Neural cell (in vitro differentiated cells): Measurements from ENCODE around the gene FSTL3. TPM values are rescaled to one million over a fixed set of nuclear protein-coding genes. Genes with fewer than 3 reads are reported as not detected.
A peak's percentile ranks its signal among the peaks of the same experiment; 100 is the strongest.

Experiments used
- H2AFZ ChIP-seq: fragments of 200-600, 300-800 bp; sonication (generic), shearing (Covaris generic); 2 replicates; pipeline ENCODE4 v1.6.0; 2014; ENCODE audit warnings: low read depth, mild to moderate bottlenecking, antibody characterized with exemption, low read length, moderate library complexity
- H3F3A ChIP-seq: fragments of 200-600 bp; shearing (Covaris generic); 2 replicates; pipeline ENCODE4 v1.6.1; 2016; ENCODE audit warnings: mild to moderate bottlenecking, moderate library complexity, mixed read lengths, antibody characterized with exemption, low read length; ENCODE audit not compliant: insufficient read depth, poor library complexity, severe bottlenecking
- H3K27ac ChIP-seq: fragments of 200-600, 300-800 bp; sonication (generic), shearing (Covaris generic); 2 replicates; pipeline ENCODE4 v1.5.1; 2014; ENCODE audit warnings: mild to moderate bottlenecking, low read length, moderate library complexity
- H3K27me3 ChIP-seq: fragments of 300-800, 200-600 bp; sonication (generic), shearing (Covaris generic); 2 replicates; pipeline ENCODE4 v1.6.0; 2014; ENCODE audit warnings: mild to moderate bottlenecking, low read depth, low read length, moderate library complexity; ENCODE audit not compliant: insufficient read depth
- H3K36me3 ChIP-seq: fragments of 300-800, 200-600 bp; sonication (generic), shearing (Covaris generic); 2 replicates; pipeline ENCODE4 v1.5.1; 2014; ENCODE audit warnings: mild to moderate bottlenecking, antibody characterized with exemption, low read length, moderate library complexity; ENCODE audit not compliant: insufficient read depth
- H3K4me2 ChIP-seq: fragments of 300-800, 200-600 bp; sonication (generic), shearing (Covaris generic); 2 replicates; pipeline ENCODE4 v1.6.0; 2014; ENCODE audit warnings: mild to moderate bottlenecking, low read length
- H3K4me3 ChIP-seq: fragments of 300-800, 200-600 bp; sonication (generic), shearing (Covaris generic); 2 replicates; pipeline ENCODE4 v1.5.1; 2014; ENCODE audit warnings: mild to moderate bottlenecking, low read length, moderate library complexity
- H3K79me2 ChIP-seq: fragments of 200-600 bp; shearing (Covaris generic); replicated peaks from 2 replicates; pipeline ENCODE4 v1.6.0; 2014; ENCODE audit warnings: mild to moderate bottlenecking, low read length, moderate library complexity; ENCODE audit not compliant: insufficient read depth
- H3K9ac ChIP-seq: fragments of 300-800, 200-600 bp; sonication (generic), shearing (Covaris generic); 2 replicates; pipeline ENCODE4 v1.6.1; 2016; ENCODE audit warnings: mild to moderate bottlenecking, low read length, mixed read lengths
- H3K9me2 ChIP-seq: fragments of 200-600 bp; shearing (Covaris generic); 2 replicates; pipeline ENCODE4 v1.6.1; 2016; ENCODE audit warnings: mild to moderate bottlenecking, low read length, mixed read lengths; ENCODE audit not compliant: insufficient read depth
- H3K9me3 ChIP-seq: fragments of 200-600, 300-800 bp; sonication (generic), shearing (Covaris generic); 2 replicates; pipeline ENCODE4 v1.6.1; 2016; ENCODE audit warnings: mild to moderate bottlenecking, mixed run types, low read length, moderate library complexity, mixed read lengths
- H4K20me1 ChIP-seq: fragments of 200-600 bp; shearing (Covaris generic); 2 replicates; pipeline ENCODE4 v1.6.1; 2016; ENCODE audit warnings: mild to moderate bottlenecking, mixed run types; ENCODE audit not compliant: insufficient read depth
- EZH2 ChIP-seq: fragments of 200-600, 300-800 bp; shearing (Covaris generic), sonication (generic); IDR thresholded peaks from 2 replicates; pipeline ENCODE4 v1.6.1; 2014; ENCODE audit warnings: antibody characterized with exemption, low read length, borderline replicate concordance, mild to moderate bottlenecking; ENCODE audit not compliant: insufficient read depth, poor library complexity, severe bottlenecking
- MXI1 ChIP-seq: fragments of 450-650 bp; conservative IDR thresholded peaks from 2 replicates; pipeline ENCODE4 v1.6.1; 2014; ENCODE audit warnings: antibody characterized with exemption, mild to moderate bottlenecking; ENCODE audit not compliant: poor library complexity, severe bottlenecking
- POLR2AphosphoS5 ChIP-seq: IDR thresholded peaks from 2 replicates; pipeline ENCODE4 v1.6.1; 2012
- RAD21 ChIP-seq: fragments of 450-650 bp; conservative IDR thresholded peaks from 2 replicates; pipeline ENCODE4 v1.6.1; 2014; ENCODE audit warnings: antibody characterized with exemption, mild to moderate bottlenecking, moderate library complexity
- SMC3 ChIP-seq: fragments of 450-650 bp; conservative IDR thresholded peaks from 2 replicates; pipeline ENCODE4 v1.6.1; 2014; ENCODE audit warnings: antibody characterized with exemption, mild to moderate bottlenecking, moderate library complexity; ENCODE audit not compliant: poor library complexity
- TAF1 ChIP-seq: IDR thresholded peaks from 2 replicates; pipeline ENCODE4 v1.6.1; 2012; ENCODE audit warnings: low read depth
- polyA plus RNA-seq: library from polyadenylated mRNA; depleted of rRNA; stranded (reverse); fragments of >200 nt; gene quantifications from 2 replicates; pipeline ENCODE4 v1.2.3, GENCODE V29; 2014
- TF ChIP-seq, protein P1 (sequence below): IDR thresholded peaks from 2 replicates; pipeline ENCODE4 v1.6.1; 2012; ENCODE audit warnings: borderline replicate concordance
- TF ChIP-seq, protein P2 (sequence below): fragments of 450-650 bp; IDR thresholded peaks from 2 replicates; pipeline ENCODE4 v1.5.1; 2014; ENCODE audit warnings: antibody characterized with exemption, mild to moderate bottlenecking, moderate library complexity; ENCODE audit not compliant: poor library complexity, severe bottlenecking

The FSTL3 gene
- polyA plus RNA-seq, 1 donor from 2014 or later = 3.1 TPM

DNA sequence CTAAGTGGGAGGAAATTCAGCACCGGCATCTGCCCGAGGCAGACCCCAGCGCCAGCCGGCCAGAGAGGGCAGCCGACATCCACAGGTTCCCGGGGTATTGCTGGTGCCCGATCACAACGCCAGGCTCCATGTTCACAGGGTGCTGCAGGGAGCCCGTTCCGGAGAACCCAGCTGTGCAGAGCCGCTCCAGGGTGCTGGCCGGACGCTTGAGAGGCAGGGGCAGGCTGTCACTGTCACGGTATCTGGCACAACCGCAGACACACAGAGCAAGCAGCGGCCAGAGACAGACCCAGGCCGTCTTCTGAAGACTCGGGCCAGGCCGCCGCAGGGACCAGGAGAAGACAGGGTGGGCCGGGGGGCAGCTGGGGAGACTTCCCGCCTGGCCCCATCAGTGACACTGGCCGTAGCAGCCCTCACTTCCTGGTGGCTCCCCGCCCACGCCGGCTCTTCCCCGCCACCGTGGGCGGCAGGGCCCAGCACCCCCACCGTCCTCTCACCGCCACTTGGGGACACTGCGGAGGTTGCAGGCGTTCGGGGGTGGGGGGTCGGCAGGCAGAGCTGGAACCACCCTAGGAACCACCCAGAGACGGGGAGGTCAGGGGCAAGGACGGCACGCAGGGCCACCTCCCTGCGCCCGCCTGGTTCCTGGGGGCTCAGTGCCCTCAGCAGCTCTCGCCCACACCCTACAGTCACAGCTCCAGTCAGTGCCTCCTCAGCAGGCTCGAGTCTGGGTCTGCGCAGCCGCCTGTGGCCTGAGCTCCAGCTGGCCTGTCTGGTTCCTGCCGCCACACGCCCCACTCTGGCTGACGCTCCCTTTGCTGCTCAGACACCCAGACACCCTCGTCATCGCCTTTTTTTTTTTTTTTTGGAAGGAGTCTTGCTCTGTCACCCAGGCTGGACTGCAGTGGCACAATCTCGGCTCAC is 17.0 kb upstream of the FSTL3 start:
- H3K4me2 ChIP-seq = no peak overlapping the region
- H3K27ac ChIP-seq = no peak overlapping the region
- H3K36me3 ChIP-seq = no peaks in the 10 kb centered on the region
- H4K20me1 ChIP-seq = peaks cover 11% of the 10 kb centered on the region
- no peaks in the 10 kb centered on the region for H3K9me2 ChIP-seq
- no peak overlapping the region for H2AFZ ChIP-seq
- no peaks in the 10 kb centered on the region for H3K27me3 ChIP-seq
- no peak for TF ChIP-seq POLR2AphosphoS5
- TF ChIP-seq, protein P1, sequence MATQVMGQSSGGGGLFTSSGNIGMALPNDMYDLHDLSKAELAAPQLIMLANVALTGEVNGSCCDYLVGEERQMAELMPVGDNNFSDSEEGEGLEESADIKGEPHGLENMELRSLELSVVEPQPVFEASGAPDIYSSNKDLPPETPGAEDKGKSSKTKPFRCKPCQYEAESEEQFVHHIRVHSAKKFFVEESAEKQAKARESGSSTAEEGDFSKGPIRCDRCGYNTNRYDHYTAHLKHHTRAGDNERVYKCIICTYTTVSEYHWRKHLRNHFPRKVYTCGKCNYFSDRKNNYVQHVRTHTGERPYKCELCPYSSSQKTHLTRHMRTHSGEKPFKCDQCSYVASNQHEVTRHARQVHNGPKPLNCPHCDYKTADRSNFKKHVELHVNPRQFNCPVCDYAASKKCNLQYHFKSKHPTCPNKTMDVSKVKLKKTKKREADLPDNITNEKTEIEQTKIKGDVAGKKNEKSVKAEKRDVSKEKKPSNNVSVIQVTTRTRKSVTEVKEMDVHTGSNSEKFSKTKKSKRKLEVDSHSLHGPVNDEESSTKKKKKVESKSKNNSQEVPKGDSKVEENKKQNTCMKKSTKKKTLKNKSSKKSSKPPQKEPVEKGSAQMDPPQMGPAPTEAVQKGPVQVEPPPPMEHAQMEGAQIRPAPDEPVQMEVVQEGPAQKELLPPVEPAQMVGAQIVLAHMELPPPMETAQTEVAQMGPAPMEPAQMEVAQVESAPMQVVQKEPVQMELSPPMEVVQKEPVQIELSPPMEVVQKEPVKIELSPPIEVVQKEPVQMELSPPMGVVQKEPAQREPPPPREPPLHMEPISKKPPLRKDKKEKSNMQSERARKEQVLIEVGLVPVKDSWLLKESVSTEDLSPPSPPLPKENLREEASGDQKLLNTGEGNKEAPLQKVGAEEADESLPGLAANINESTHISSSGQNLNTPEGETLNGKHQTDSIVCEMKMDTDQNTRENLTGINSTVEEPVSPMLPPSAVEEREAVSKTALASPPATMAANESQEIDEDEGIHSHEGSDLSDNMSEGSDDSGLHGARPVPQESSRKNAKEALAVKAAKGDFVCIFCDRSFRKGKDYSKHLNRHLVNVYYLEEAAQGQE = no peak
- TF ChIP-seq, protein P2, sequence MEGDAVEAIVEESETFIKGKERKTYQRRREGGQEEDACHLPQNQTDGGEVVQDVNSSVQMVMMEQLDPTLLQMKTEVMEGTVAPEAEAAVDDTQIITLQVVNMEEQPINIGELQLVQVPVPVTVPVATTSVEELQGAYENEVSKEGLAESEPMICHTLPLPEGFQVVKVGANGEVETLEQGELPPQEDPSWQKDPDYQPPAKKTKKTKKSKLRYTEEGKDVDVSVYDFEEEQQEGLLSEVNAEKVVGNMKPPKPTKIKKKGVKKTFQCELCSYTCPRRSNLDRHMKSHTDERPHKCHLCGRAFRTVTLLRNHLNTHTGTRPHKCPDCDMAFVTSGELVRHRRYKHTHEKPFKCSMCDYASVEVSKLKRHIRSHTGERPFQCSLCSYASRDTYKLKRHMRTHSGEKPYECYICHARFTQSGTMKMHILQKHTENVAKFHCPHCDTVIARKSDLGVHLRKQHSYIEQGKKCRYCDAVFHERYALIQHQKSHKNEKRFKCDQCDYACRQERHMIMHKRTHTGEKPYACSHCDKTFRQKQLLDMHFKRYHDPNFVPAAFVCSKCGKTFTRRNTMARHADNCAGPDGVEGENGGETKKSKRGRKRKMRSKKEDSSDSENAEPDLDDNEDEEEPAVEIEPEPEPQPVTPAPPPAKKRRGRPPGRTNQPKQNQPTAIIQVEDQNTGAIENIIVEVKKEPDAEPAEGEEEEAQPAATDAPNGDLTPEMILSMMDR = no peak
- no peak for TF ChIP-seq RAD21
- H3F3A ChIP-seq = no peaks in the 10 kb centered on the region
- no peak overlapping the region for H3K4me3 ChIP-seq
- H3K79me2 ChIP-seq = peaks cover 58% of the 10 kb centered on the region
- no peaks in the 10 kb centered on the region for H3K9me3 ChIP-seq
- no peak overlapping the region for H3K9ac ChIP-seq

DNA sequence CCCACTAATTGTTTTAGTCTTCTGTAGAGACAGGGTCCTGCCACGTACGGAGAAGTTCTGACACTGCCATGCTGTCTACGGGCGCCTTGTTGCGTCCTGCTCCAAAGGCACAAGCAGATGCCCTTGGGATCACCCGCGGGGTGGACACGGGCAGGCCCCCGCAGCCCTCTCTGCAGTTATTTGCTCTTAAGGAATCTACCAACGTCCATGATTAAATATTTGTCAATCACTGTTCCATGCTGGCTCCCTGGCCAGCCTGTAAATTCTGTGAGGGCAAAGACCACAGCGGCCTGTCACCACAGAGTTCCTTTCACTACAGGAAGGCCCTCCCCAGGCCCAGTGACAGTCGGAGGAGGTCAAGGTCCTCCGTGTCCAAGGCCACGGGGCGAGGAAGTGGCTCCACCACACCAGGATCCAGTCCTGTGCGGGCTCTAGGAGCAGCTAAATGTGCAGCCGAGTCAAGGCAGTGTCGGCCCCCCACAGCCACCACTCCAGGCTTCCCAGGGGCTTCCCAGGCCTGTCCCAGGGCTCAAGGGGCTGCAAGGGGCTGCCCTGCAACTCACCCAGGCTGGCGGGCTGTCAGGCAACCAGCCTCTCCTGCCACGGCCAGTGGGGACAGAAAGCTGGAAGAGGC is 15.3 kb upstream of the FSTL3 start:
- Histone ChIP-seq H3K9me2 (no peaks in the 10 kb centered on the region), H3K4me3 (peak overlapping the region; percentile 91), H4K20me1 (peaks cover 11% of the 10 kb centered on the region), H3K27ac (no peak overlapping the region), H3K4me2 (no peak overlapping the region), H3K27me3 (no peaks in the 10 kb centered on the region), H3K9ac (peak overlapping the region; percentile 82), H3K9me3 (no peaks in the 10 kb centered on the region), H3K79me2 (peaks cover 47% of the 10 kb centered on the region), H3K36me3 (no peaks in the 10 kb centered on the region), H2AFZ (no peak overlapping the region), H3F3A (no peaks in the 10 kb centered on the region)
- TF ChIP-seq SMC3 = no peak
- no peak for TF ChIP-seq MXI1
- no peak for TF ChIP-seq TAF1
- TF ChIP-seq POLR2AphosphoS5 = no peak
- TF ChIP-seq, protein P2 = no peak
- TF ChIP-seq RAD21 = no peak
- no peak for TF ChIP-seq EZH2
- TF ChIP-seq, protein P1 = no peak
